Adrenal gland (tissue), 5 donors: Measurements from ENCODE around the gene TLK2.

ENCODE experiments used
- CTCF ChIP-seq, 6 experiments: fragments of 450-650 bp in 4 of 6; fragments of 200-600 bp in 2 of 6; sonication (generic) in 1 of 6; IDR thresholded peaks; 1 replicate in 5 of 6; 2 replicates in 1 of 6; pipeline versions ENCODE4 v1.5.1 to v1.8.0; 2016 to 2021; ENCODE audit warnings: antibody characterized with exemption in 6 of 6, mild to moderate bottlenecking in 2 of 6, moderate library complexity in 1 of 6
- POLR2A ChIP-seq, 2 donors: fragments of 450-650 bp; IDR thresholded peaks; one replicate each; pipeline ENCODE4 v1.6.1; 2017; ENCODE audit warnings: antibody characterized with exemption in 2 of 2, mild to moderate bottlenecking in 2 of 2, moderate library complexity in 1 of 2
- donor health status: DM: no; HTN: no; CAD: no.

GRCh38 chr17:62643496-62643895, 164.9 kb downstream of the TLK2 start:
- TF ChIP-seq CTCF (IDR thresholded peaks at IDR 0.05) = no peak
- TF ChIP-seq POLR2A (IDR thresholded peaks at IDR 0.05) = no peak
